Spleen (tissue), 7 donors: Measurements from ENCODE around the gene ANO2.

Source experiments
- POLR2A ChIP-seq, 3 donors: fragments of 450-650 bp; IDR thresholded peaks; one replicate each; pipeline ENCODE4 v1.5.1; 2017; ENCODE audit warnings: antibody characterized with exemption in 3 of 3, mild to moderate bottlenecking in 1 of 3
- POLR2AphosphoS5 ChIP-seq, 3 donors: sonication (generic); formaldehyde crosslinking; IDR thresholded peaks; one replicate each; pipeline ENCODE4 v1.5.1; 2017; ENCODE audit warnings: antibody characterized with exemption in 3 of 3
- TF ChIP-seq, protein P1 (sequence below), 11 experiments: fragments of 200-600 bp in 7 of 11; fragments of 450-650 bp in 4 of 11; sonication (generic) in 4 of 11; IDR thresholded peaks in 8 of 11; conservative IDR thresholded peaks in 3 of 11; 1 replicate in 7 of 11; 2 replicates in 4 of 11; pipeline versions ENCODE4 v1.4.0 to v1.8.0; 2016 to 2021; ENCODE audit warnings: antibody characterized with exemption in 11 of 11, inconsistent platforms in 4 of 11, mild to moderate bottlenecking in 1 of 11
- donor health status: DM: no; HTN: no; CAD: no; lungs with moderate emphysema.
- donor health status: DM: no; HTN: no; CAD: no.
- donor health status: DM: no; HTN: no; CAD: no.

DNA sequence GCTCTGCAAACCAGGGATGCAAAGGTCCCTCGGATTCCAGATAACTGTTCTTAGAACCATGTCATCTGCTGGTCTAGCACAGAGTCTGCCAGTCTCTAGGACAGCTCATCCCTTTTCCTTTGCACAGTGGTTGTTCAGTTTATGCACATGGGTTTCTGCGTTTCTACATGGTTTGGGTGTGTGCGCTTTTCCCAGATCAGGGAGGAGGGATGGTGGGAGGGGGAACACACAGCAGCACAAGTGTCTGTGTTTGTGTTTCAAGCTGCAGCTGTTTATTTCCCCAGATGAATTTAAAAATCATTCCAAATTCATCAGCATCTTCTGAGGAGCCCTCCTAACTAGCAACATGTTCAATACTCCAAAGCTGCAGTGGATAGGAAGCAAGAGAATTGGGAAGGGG lies 45.4 kb downstream of the ANO2 start:
- TF ChIP-seq, protein P1, sequence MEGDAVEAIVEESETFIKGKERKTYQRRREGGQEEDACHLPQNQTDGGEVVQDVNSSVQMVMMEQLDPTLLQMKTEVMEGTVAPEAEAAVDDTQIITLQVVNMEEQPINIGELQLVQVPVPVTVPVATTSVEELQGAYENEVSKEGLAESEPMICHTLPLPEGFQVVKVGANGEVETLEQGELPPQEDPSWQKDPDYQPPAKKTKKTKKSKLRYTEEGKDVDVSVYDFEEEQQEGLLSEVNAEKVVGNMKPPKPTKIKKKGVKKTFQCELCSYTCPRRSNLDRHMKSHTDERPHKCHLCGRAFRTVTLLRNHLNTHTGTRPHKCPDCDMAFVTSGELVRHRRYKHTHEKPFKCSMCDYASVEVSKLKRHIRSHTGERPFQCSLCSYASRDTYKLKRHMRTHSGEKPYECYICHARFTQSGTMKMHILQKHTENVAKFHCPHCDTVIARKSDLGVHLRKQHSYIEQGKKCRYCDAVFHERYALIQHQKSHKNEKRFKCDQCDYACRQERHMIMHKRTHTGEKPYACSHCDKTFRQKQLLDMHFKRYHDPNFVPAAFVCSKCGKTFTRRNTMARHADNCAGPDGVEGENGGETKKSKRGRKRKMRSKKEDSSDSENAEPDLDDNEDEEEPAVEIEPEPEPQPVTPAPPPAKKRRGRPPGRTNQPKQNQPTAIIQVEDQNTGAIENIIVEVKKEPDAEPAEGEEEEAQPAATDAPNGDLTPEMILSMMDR (IDR thresholded peaks at IDR 0.05 in 8 of 11, conservative IDR thresholded peaks at IDR 0.05 in 3 of 11) = no peak
- TF ChIP-seq POLR2A (IDR thresholded peaks at IDR 0.05) (no peak), POLR2AphosphoS5 (IDR thresholded peaks at IDR 0.05) (no peak)
